Osteoblast (primary cell): ENCODE data around the gene LCT. TPM values are rescaled to one million over a fixed set of nuclear protein-coding genes. Genes with fewer than 3 reads are reported as not detected.
A peak's percentile ranks its signal among the peaks of the same experiment; 100 is the strongest.

ENCODE experiments used
- DNase-seq: peaks from one replicate; pipeline ENCODE4 v3.0.0; 2011; ENCODE audit warnings: low spot score, mixed read lengths; ENCODE audit not compliant: insufficient read length; ENCODE audit errors: missing footprints
- H2AFZ ChIP-seq: 2 replicates; pipeline ENCODE4 v1.6.0; 2011; ENCODE audit warnings: mild to moderate bottlenecking, low read length
- H3K27ac ChIP-seq: 2 replicates; pipeline ENCODE4 v1.5.1; 2011; ENCODE audit warnings: mild to moderate bottlenecking, low read depth, low read length, moderate library complexity
- H3K27me3 ChIP-seq: 2 replicates; pipeline ENCODE4 v1.6.0; 2012; ENCODE audit warnings: mild to moderate bottlenecking, control low read depth, inconsistent platforms, low read length, moderate library complexity; ENCODE audit not compliant: insufficient read depth
- H3K36me3 ChIP-seq: 2 replicates; pipeline ENCODE4 v1.5.1; 2011; ENCODE audit warnings: mild to moderate bottlenecking, low read length, control low read depth, moderate library complexity; ENCODE audit not compliant: insufficient read depth
- H3K4me1 ChIP-seq: 2 replicates; pipeline ENCODE4 v1.5.1; 2011; ENCODE audit warnings: mild to moderate bottlenecking, low read length, control low read depth, moderate library complexity; ENCODE audit not compliant: insufficient read depth
- H3K4me2 ChIP-seq: 2 replicates; pipeline ENCODE4 v1.6.0; 2011; ENCODE audit warnings: mild to moderate bottlenecking, low read length; ENCODE audit not compliant: insufficient read depth
- H3K4me3 ChIP-seq: fragments of 200-600 bp; sonication (generic); 3 replicates; pipeline ENCODE4 v1.5.1; 2012; ENCODE audit warnings: mild to moderate bottlenecking, low read length, inconsistent platforms; ENCODE audit not compliant: insufficient read depth
- H3K79me2 ChIP-seq: 2 replicates; pipeline ENCODE4 v1.6.0; 2012; ENCODE audit warnings: mild to moderate bottlenecking, low read length, control low read depth, inconsistent platforms; ENCODE audit not compliant: insufficient read depth
- H3K9me3 ChIP-seq: 2 replicates; pipeline ENCODE4 v1.5.1; 2011; ENCODE audit warnings: low read depth, low read length, control low read depth
- H4K20me1 ChIP-seq: 2 replicates; pipeline ENCODE4 v1.6.0; 2012; ENCODE audit warnings: mild to moderate bottlenecking, low read length, control low read depth; ENCODE audit not compliant: insufficient read depth
- CTCF ChIP-seq: IDR thresholded peaks from 2 replicates; pipeline ENCODE4 v1.5.1; 2011; ENCODE audit warnings: mild to moderate bottlenecking, low read depth, low read length, moderate library complexity; ENCODE audit errors: extremely low read depth
- total RNA-seq: library from RNA; depleted of rRNA; stranded (reverse); fragments of >200 nt; gene quantifications from 2 replicates; pipeline ENCODE4 v1.2.3, GENCODE V29; 2012

Gene LCT
- total RNA-seq, 1 donor = under 0.01 TPM

- H3K4me3 ChIP-seq = no peak overlapping the region
- no peaks in the 10 kb centered on the region for H3K79me2 ChIP-seq
- H3K36me3 ChIP-seq = peaks cover 8% of the 10 kb centered on the region
- no peak overlapping the region for H2AFZ ChIP-seq
- H3K4me2 ChIP-seq = no peak overlapping the region
- H3K27ac ChIP-seq = no peak overlapping the region
- H3K27me3 ChIP-seq = no peaks in the 10 kb centered on the region
- no peaks in the 10 kb centered on the region for H4K20me1 ChIP-seq
- peaks cover 4% of the 10 kb centered on the region for H3K4me1 ChIP-seq
- no peak for DNase-seq
- H3K9me3 ChIP-seq = no peaks in the 10 kb centered on the region
- no peak for TF ChIP-seq CTCF
Measured at GRCh38 chr2:135792401-135793150, 44.4 kb downstream of the LCT start.

GRCh38 chr2:135791418-135792190 is 45.4 kb downstream of the LCT start:
- no peaks in the 10 kb centered on the region for H3K9me3 ChIP-seq
- peaks cover 11% of the 10 kb centered on the region for H3K4me1 ChIP-seq
- H3K4me2 ChIP-seq = no peak overlapping the region
- H3K36me3 ChIP-seq = peaks cover 8% of the 10 kb centered on the region
- H3K27ac ChIP-seq = no peak overlapping the region
- no peaks in the 10 kb centered on the region for H3K27me3 ChIP-seq
- TF ChIP-seq CTCF = no peak
- no peaks in the 10 kb centered on the region for H3K79me2 ChIP-seq
- H4K20me1 ChIP-seq = no peaks in the 10 kb centered on the region
- no peak overlapping the region for H3K4me3 ChIP-seq
- DNase-seq = no peak
- no peak overlapping the region for H2AFZ ChIP-seq

GRCh38 chr2:135790423-135790822 is 46.6 kb downstream of the LCT start:
- H4K20me1 ChIP-seq = no peaks in the 10 kb centered on the region
- no peaks in the 10 kb centered on the region for H3K9me3 ChIP-seq
- no peak overlapping the region for H2AFZ ChIP-seq
- DNase-seq = no peak
- H3K27me3 ChIP-seq = no peaks in the 10 kb centered on the region
- H3K27ac ChIP-seq = no peak overlapping the region
- H3K79me2 ChIP-seq = no peaks in the 10 kb centered on the region
- no peak for TF ChIP-seq CTCF
- H3K4me3 ChIP-seq = no peak overlapping the region
- peaks cover 14% of the 10 kb centered on the region for H3K36me3 ChIP-seq
- no peak overlapping the region for H3K4me2 ChIP-seq
- peaks cover 11% of the 10 kb centered on the region for H3K4me1 ChIP-seq

GRCh38 chr2:135786823-135787222 is 50.2 kb downstream of the LCT start:
- no peaks in the 10 kb centered on the region for H3K9me3 ChIP-seq
- no peaks in the 10 kb centered on the region for H3K79me2 ChIP-seq
- H3K4me1 ChIP-seq = peaks cover 11% of the 10 kb centered on the region
- H3K36me3 ChIP-seq = peaks cover 42% of the 10 kb centered on the region
- TF ChIP-seq CTCF = no peak
- H3K27ac ChIP-seq = peak overlapping the region; percentile 80
- DNase-seq = peak; percentile 88
- H3K4me2 ChIP-seq = peak overlapping the region; percentile 67
- H2AFZ ChIP-seq = no peak overlapping the region
- H3K4me3 ChIP-seq = no peak overlapping the region
- no peaks in the 10 kb centered on the region for H4K20me1 ChIP-seq
- no peaks in the 10 kb centered on the region for H3K27me3 ChIP-seq
